ENCODE measurements around the gene NEUROG3. TPM values are rescaled to one million over a fixed set of nuclear protein-coding genes. Genes with fewer than 3 reads are reported as not detected.

The NEUROG3 gene
- total and polyA plus RNA-seq, 2 of the 8 experiments (the other 6 are each of a cell fraction or from before 2014, with no cell fraction given) = 0.45 TPM; not detected in 1

DNA sequence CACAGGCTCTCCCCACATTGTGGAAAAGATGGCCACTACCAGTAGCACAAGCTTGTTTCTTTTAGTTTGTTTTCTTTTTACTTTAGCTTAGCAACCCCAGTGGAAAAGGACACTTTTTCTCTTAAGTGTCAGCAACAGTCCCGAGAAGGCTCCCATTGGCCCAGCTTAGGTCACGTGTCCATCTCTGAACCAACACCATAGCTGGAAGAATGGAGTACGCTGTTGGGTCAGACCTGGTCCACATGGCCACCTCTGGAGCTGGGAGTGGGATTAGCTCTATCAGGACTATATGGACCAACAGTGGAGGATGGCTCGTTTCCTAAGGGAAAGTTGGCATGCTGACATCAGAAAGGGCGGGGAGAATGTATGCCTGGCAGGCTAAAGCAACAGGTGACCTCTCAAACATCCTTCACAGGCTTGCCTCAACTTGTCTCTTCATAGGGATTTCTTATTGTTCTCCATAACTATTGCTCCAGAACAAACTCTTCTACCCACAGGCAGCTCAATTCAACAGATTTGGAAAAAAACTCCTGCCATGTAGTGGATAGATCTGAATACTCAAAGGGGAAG is 27.6 kb upstream of the NEUROG3 start:
- Histone ChIP-seq H3K4me2 (ENCODE audit: insufficient read depth in 1 of 2, low read depth in 2 of 2, low read length in 2 of 2) (no peak overlapping the region), H2BK20ac (ENCODE audit: low read length) (no peak overlapping the region), H3K56ac (replicated peaks; ENCODE audit: insufficient read length, low read depth, low read length) (no peak overlapping the region), H2BK15ac (ENCODE audit: low read length) (no peak overlapping the region), H2AK5ac (ENCODE audit: low read depth, low read length) (no peak overlapping the region), H3K9me3 (ENCODE audit: insufficient read depth in 2 of 2, low read depth in 1 of 2, low read length in 1 of 2) (no peaks in the 10 kb centered on the region), H3K79me2 (ENCODE audit: control insufficient read depth in 1 of 2, insufficient read depth in 2 of 2, low read length in 2 of 2) (no peaks in the 10 kb centered on the region), H3K18ac (ENCODE audit: extremely low read depth, low read length) (no peak overlapping the region), H3K4ac (replicated peaks; ENCODE audit: insufficient read length, low read depth, low read length) (no peak overlapping the region), H3K36me3 (ENCODE audit: control insufficient read depth in 2 of 4, insufficient read depth in 4 of 4, low read length in 3 of 4) (no peaks in the 10 kb centered on the region), H3K79me1 (ENCODE audit: low read depth, low read length) (no peaks in the 10 kb centered on the region), H4K8ac (ENCODE audit: extremely low read depth, insufficient read depth, low read length) (no peak overlapping the region), H3K27me3 (replicated peaks in 1 of 4; ENCODE audit: control insufficient read depth in 3 of 4, extremely low read depth in 1 of 4, insufficient read depth in 3 of 4, low read length in 3 of 4) (peaks cover 0 to 1% (median 0%) of the 10 kb centered on the region in 4 experiments; a peak in 1 of 7 replicates), H3K23me2 (ENCODE audit: low read depth, low read length) (no peaks in the 10 kb centered on the region; the same call in 1 of the 2 replicates), H3K4me1 (replicated peaks in 1 of 4; ENCODE audit: control insufficient read depth in 3 of 4, insufficient read depth in 4 of 4, low read length in 3 of 4) (no peaks in the 10 kb centered on the region), H2AFZ (ENCODE audit: low read length) (no peak overlapping the region), H2BK5ac (ENCODE audit: low read depth, low read length) (no peak overlapping the region), H2BK12ac (ENCODE audit: low read depth, low read length) (no peak overlapping the region), H4K91ac (replicated peaks; ENCODE audit: insufficient read length, low read length) (no peak overlapping the region), H3K23ac (ENCODE audit: insufficient read length) (no peak overlapping the region), H3K14ac (ENCODE audit: insufficient read length) (no peak overlapping the region), H3K4me3 (ENCODE audit: extremely low read depth in 1 of 4, insufficient read depth in 2 of 4, low read depth in 3 of 4, low read length in 4 of 4) (no peak overlapping the region), H3K27ac (ENCODE audit: low read depth, low read length) (no peak overlapping the region), H3K9ac (replicated peaks in 1 of 4; ENCODE audit: extremely low read depth in 1 of 4, low read depth in 3 of 4, low read length in 3 of 4) (no peak overlapping the region), H4K20me1 (replicated peaks in 1 of 2; ENCODE audit: control insufficient read depth in 1 of 2, insufficient read depth in 2 of 2, low read length in 2 of 2) (no peaks in the 10 kb centered on the region), H4K5ac (ENCODE audit: insufficient read length, low read depth, low read length) (no peak overlapping the region), H2BK120ac (replicated peaks; ENCODE audit: low read depth, low read length) (no peak overlapping the region)
- DNase-seq (ENCODE audit: low read depth in 1 of 2, low spot score in 2 of 2) (no peak), FAIRE-seq (no peak)
- 91% methylated on average over 5 of the region's 5 CpGs; no CpG with 5 or more reads in 1 of the 2 experiments for WGBS, 2 experiments (ENCODE audit: extremely low coverage in 1 of 2, insufficient coverage in 1 of 2, insufficient read length in 1 of 2, insufficient replicate concordance in 2 of 2, low coverage in 1 of 2, low lambda C conversion rate in 2 of 2, missing lambda C conversion rate in 1 of 2)
- POLR2A ChIA-PET (ENCODE audit: partially characterized antibody) = no interaction called here
- CTCF ChIA-PET (ENCODE audit: partially characterized antibody) = interaction anchor here (1.1 to 3.3 kb wide), 13 partner anchors 8 to 85 kb away, joined by 3 to 12 read pairs (median 3); no protein-coding TSS in a partner anchor
- TF ChIP-seq SIRT6 (IDR thresholded peaks at IDR 0.05; ENCODE audit: low read length) (no peak), RNF2 (IDR thresholded peaks at IDR 0.05; ENCODE audit: borderline replicate concordance, low read depth, low read length, missing control alignments, poor library complexity, severe bottlenecking) (no peak), ATF3 (IDR thresholded peaks at IDR 0.05; ENCODE audit: insufficient read depth, low read depth, low read length) (no peak), SIX5 (IDR thresholded peaks at IDR 0.05; ENCODE audit: low read depth, low read length) (no peak), RAD21 (IDR thresholded peaks at IDR 0.05 in 1 of 2, conservative IDR thresholded peaks at IDR 0.05 in 1 of 2; ENCODE audit: low read depth in 2 of 2, low read length in 2 of 2) (no peak), TEAD4 (IDR thresholded peaks at IDR 0.05; ENCODE audit: low read depth, low read length) (no peak), NANOG (IDR thresholded peaks at IDR 0.05; ENCODE audit: insufficient read depth, low read depth, low read length, poor library complexity, severe bottlenecking) (no peak), BRCA1 (IDR thresholded peaks at IDR 0.05; ENCODE audit: low read depth, low read length) (no peak), KDM5A (IDR thresholded peaks at IDR 0.05; ENCODE audit: low read length) (no peak), POLR2A (IDR thresholded peaks at IDR 0.05; ENCODE audit: control extremely low read depth in 1 of 2, low read depth in 2 of 2, low read length in 2 of 2) (no peak)
- TF ChIP-seq, protein P1, sequence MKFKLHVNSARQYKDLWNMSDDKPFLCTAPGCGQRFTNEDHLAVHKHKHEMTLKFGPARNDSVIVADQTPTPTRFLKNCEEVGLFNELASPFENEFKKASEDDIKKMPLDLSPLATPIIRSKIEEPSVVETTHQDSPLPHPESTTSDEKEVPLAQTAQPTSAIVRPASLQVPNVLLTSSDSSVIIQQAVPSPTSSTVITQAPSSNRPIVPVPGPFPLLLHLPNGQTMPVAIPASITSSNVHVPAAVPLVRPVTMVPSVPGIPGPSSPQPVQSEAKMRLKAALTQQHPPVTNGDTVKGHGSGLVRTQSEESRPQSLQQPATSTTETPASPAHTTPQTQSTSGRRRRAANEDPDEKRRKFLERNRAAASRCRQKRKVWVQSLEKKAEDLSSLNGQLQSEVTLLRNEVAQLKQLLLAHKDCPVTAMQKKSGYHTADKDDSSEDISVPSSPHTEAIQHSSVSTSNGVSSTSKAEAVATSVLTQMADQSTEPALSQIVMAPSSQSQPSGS (IDR thresholded peaks at IDR 0.05; ENCODE audit: low read length) = no peak
